NCI-H187 (cell line): ENCODE data around the gene MCAM.

Experiments used
- DNase-seq, 2 experiments: peaks; one replicate each; lab custom pipeline; 2025; lab: John Stamatoyannopoulos, UW

Gene MCAM

DNA sequence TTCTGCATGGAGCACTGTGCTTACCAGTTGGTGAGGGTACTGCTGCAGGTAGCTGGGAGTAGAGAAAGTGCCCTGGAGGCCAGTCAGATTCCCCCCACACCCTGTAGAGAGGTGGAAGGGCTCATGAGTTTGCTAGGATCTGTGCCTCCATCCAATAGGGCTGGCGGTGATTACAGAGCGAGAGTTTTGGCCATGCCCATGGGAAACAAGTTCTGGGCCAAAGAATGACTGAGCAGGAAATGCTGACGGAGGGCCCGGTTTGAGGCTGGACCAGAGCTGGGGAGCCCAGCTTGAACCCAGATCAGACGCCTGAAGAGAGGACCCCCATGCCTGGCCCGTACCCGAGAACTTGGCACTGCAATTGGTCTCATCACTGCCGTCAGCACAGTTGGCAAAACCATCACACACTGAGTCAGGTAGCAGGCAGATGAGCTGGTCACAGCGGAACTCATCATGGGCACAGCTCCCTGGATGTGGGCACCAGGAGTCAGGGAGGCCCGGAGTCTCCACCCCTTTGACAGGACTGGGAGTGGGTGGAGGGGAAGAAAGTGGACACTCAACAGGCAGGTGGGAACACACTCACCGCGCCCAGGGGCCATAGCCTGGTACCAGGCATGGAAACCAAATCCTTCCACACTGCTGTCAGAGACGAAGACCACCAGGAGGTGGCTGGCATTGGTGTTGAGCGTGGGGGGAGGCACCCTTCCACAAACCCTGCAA lies 27.5 kb upstream of the MCAM start:
- no peak for DNase-seq

DNA sequence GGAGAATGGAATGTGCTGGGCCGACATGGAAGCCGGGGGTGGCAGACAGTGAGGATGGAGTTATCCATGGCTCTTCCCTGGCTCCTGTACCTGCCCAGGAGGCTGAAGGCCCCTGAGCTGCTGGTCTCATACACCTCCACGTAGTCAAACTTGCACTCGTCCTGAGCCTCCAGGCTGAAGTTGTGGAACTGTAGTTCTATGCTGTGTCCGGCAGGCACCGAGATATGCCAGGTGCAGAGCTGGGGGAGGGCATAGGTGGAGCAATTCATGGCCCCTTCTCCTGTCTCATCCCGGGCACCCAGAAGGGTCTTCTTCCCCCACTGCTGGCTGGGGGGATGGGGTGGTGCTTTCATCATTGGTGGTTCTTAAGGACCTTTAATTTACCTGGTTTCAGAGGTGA lies 26.8 kb upstream of the MCAM start:
- DNase-seq: no peak

DNA sequence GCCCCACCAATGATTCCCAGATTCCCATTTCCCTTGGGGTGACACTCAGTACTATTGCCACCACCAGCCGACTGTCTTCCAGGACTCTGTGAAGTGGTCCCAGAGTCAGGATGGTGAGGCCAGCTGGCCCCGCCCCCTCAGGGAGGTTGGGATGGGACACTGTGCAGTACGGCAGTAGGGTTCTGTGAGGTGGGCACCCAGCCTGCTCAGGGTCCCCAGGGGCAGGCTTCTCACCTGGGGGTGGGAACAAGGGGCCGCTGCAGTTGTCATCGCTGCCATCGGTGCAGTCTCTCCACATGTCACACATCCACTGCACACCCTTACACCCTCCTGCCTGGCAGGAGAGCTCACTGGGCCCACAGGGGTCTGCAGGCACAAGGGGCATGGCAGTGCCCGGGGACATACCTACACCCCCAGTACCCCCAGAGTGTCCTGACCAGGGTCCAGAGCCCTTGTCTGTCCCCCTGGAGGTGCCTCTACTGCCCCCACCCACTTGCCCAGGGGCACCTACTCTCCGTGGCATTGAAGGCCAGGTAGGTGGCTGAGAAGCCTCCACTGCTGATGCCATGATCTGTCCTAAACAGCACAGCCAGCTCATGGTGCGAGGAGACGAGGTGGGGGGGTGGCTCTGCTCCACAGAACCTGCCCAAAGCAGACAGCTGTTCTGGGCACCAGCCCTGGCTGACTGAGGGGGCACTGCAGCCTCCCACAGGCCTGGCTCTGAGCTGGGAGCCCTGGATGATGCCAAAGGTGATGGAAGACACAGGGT lies 25.6 kb upstream of the MCAM start:
- no peak for DNase-seq

DNA sequence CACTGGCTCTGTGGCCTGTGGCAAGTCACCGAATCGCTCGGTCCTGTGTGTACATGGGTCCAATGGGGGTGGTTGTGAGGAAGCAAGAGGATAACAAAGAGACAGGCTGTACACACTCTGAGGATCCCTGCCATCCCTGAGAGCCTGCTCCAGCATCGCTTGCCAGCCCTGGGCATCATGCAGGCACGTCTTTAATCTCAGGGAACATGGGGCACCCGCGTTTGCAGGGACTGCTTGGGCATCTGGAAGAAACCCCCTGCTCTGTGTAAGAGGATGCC lies 25.0 kb upstream of the MCAM start:
- DNase-seq: no peak

DNA sequence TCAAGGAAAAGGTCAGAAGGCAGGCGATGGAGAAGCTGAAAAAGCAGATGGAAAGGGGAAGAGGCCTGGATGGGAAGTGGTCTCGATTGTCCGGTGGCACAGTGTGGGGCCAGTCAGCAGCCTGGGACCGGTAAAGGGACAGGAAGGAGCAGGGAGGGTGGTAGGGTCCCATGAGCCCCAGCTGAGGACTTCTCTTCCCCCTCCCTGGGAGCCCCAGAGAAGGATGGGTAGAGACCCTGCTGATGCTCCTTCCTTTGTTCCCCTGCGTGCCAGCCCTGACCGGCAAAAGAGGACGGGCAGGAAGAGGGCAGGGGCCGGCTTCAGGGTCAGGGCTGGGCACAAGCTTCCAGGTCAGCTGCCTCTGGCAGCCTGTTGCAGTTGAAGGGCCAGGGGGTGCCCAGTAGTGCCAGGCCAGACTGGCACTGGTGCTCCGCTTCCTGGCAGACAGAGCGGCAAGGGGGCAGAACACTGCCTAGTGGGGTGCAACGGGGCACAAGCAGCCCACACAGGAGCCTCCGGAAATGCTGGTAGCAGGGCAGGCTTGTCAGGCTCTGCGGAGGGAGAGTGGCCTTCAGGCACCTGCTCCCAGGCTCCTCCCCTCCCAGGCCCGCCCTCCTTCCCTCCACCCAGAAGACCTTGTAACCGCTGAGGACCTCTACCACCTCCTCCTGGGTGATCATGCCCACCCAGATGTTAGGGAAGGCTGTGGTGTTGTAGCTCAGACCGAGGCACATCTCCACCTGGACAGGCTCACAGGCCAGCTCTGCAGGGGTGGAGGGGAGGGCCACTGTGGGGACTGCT lies 24.5 kb upstream of the MCAM start:
- DNase-seq: no peak

DNA sequence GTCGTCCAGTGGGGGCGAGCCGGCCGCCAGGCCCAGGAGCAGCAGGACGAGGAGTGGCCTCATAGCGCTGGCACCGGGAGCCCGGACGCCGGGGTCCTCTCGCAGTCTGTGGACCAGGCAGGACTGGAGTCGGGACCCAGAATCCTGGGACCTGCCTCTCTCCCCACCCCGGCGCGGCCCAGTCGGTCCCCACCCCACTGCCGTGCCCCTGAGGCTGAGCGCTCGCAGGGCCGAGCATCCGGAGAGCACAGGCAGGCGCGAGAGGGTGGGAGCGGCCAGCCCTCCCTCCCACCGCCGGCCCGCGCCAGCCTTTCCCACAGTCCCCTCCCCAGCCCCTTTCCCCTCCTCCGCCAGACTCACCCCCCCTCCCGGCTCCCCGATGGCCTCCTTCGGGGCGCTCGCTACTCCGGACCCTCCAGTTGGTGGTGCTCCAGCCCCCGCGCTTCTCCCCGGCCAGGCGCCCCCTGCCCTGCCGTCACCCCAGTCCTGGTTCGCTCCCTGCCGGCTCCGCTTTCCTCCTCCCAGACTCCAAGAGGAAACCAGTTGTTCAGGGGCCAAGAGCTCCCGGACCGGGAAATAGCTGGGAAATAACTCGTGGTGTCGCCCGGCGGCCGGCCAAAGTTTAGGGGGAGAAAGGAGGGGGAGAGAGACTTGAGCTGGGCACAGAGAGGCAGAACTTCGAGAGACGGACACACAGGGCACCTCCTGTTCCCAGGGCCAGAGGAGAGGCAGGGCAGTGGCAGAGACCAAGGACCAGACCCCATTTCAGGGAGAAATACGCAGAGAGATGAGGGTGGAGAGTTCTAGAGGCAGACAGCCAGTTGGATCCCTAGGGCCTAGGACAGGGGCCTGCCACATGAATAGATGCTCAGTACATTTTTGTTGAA lies 23.6 kb upstream of the MCAM start, which contains the start of gene C1QTNF5:
TSS of gene C1QTNF5 (minus strand) at position 549 of the 887 bp plus-strand sequence. CDS start at position 63, 486 bp downstream.
- DNase-seq: no peak

DNA sequence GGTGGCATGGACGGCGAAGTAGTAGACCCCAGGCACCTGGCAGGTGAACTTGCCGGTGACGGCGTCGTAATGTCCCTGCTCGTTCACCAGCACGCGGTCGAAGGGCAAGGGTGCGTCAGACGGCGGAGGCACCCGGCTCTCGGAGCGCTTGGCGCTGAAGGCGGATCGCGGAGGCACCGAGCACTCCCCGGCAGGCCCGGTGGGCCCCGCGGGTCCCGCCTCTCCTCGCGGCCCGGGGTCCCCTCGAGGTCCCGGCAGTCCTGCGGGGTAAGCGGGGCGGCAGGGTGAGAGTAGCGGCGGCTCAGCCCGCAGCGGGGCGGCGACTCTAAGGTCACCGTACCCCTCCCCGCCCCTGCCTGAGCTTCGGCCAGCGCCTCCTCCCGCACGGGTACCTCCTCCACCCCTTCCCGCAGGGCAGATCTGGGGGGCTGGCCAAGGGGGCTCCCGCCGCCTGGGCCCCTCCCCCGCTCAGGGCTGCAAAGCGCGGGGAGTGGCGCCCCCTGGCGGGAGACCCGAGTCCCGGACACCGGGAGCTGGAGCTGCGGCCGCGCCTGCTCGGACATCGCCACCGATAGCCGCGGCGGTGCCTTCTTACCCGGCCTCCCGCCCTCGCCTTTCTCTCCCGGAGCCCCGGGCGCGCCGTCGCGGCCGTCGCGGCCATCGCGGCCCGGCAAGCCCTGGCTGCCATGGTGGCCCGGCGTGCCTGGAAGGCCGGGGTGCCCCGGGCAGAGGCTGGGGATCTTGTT lies 22.8 kb upstream of the MCAM start:
- DNase-seq: no peak

DNA sequence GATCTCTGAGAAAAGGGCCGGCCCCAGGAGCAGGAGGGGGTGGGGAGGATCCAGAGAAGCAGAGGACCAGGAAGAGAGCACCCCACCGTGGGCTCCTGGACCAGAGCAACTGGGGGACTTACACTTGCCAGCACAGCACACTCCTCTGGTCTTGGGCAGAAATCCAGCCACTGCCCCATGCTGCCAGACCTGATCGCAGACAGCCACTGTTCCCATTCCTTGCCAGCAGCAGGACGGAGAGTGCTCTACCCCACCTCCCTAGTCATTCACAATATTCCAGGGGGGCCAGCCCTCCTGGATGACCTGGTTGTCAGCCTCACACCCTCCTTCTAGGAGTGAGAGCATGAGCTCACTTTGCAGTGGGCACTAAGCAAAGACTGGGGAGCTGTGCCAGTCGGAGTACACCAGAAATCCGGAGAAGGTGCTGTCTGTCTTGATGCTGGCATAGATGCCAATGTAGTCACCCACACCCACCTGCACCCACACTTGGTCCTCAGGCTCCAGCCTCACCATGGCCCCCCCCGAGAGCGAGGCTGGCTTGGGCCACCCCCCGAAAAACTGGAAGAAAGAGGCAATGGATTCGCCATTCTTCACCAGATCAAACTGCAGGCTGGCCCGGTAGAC lies 22.1 kb upstream of the MCAM start:
- DNase-seq: no peak

DNA sequence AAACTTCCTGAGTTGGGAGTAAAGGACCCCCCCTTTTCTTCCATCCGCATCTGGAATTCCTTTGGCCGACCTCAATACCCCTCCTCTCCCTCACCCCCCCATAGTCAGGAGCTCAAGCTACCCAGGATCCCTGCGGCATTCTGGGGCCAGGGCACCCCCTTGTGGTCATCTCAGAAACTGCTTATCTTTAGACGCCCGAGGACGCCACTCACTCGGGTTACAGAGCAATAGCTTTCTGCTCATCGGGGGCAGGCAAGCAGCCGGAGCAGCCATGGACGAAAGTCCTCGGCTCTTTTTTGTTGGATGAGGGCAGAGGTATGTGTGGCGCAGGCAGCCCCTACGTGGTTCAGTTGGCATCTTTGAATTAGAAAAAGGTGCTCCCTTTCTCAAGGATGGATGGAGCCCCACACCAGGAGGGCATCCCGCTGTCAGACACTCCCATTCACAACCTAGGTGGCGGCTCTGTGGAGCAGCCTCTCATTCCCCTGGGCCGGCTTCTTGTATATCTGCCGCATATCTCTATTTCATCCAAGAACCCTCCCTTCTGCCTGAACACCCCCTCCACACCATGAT lies 21.5 kb upstream of the MCAM start:
- DNase-seq: peak in 1 of 2 experiments; percentile 23

DNA sequence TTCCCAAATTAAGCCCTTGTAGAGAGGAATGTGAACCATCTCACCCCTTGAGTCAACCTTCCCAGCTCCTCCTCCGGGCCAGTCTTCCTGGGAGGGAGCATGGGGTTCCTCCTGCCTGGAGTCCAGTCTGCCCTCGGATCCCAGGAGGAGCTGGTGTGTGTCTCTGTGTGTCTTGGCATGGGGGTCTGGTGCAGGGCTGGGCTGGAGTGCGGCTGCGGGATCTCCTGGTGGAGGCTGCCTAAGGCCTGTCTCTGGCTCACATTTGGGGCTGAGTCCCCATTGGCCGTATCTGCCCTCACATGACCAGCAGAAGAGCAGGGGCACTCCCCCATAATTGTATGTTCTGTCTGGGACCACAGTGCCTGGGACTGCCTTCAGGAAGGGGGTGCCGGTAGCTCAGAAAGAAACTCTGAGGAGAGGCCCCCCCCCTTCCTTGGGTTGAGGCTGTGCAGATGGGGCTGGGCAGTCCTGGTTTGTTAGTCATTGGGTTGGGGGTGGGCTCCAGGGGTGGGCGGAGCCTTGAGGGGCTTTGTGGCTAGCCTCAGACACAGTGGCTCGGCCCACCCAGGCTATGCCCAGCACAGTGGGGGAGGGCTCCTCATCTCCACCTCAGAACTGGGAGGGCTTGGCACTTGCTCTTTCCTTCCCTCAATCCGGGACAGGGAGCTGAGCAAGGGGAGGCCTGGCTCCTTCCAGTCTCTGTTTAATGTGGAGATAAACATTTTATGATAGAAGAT lies 20.8 kb upstream of the MCAM start:
- no peak for DNase-seq

DNA sequence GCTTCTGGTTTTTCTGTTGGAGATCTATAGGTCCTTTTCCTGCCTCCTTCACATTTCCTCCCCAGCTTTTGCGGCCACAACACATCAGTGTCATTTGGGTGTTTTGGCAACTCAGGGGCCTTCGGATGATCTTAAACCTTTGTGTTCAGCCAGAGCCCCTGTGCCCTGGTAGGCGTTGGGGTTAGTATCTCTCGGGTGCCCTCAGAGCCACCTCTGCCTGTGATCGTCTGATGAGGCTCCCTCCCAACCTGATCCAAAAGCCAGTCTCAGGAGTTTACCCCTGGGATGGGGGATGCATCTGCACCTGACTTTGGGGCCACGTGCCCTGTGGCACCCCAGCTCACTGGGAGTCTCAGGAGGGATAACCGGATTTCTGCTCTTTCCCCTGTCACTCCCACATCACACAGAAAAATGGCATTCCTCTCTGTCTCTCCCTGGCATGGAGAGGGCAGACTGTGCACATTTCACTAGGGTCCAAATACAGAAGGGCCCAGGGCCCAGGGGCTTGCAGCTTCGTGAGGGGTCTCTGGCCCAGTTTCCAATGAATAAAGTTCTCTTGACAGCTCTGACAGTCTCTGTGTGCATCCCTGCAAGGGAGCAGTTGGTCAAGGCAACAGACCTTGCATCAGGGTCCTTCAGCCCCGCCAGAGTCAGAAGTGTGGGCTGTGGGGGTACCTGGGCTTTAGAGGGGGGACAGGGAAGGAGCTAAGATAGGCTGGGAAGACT lies 20.0 kb upstream of the MCAM start:
- DNase-seq: no peak

DNA sequence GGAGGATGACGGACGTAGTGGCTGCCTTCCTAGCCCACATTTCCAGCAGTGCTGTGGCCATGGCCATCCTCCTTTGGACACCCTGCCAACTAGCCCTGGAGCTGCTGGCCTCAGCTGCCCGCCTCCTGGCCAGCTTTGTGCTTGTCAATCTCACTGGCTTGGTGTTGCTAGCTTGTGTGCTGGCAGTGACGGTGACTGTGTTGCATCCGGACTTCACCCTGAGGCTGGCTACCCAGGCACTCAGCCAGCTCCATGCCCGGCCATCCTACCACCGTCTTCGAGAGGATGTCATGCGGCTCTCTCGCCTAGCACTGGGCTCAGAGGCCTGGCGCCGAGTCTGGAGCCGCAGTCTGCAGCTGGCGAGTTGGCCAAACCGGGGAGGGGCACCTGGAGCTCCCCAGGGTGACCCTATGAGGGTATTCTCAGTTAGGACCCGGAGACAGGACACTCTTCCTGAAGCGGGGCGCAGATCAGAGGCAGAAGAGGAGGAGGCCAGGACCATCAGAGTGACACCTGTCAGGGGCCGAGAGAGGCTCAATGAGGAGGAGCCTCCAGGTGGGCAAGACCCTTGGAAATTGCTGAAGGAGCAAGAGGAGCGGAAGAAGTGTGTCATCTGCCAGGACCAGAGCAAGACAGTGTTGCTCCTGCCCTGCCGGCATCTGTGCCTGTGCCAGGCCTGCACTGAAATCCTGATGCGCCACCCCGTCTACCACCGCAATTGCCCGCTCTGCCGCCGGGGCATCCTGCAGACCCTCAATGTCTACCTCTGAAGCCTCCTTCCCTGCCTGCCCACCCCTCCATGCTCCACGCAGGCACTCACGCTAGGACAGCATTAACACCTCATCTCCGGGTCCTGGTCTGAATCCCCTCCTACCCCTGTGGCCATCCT lies 19.0 kb upstream of the MCAM start:
- DNase-seq: no peak

DNA sequence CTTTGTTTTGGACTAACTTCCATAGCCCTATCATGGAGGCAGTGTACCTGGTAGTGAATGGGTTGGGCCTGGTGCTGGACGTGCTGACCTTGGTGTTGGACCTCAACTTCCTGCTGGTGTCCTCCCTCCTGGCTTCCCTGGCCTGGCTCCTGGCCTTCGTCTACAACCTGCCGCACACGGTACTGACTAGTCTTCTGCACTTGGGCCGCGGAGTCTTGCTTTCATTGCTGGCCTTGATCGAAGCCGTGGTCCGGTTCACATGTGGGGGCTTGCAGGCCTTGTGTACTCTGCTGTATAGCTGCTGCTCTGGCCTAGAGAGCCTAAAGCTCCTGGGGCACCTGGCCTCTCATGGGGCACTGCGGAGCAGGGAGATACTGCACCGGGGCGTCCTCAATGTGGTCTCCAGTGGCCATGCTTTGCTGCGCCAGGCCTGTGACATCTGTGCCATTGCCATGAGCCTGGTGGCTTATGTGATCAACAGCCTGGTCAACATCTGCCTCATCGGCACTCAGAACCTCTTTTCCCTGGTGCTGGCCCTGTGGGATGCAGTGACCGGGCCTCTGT lies 18.2 kb upstream of the MCAM start:
- DNase-seq: no peak

DNA sequence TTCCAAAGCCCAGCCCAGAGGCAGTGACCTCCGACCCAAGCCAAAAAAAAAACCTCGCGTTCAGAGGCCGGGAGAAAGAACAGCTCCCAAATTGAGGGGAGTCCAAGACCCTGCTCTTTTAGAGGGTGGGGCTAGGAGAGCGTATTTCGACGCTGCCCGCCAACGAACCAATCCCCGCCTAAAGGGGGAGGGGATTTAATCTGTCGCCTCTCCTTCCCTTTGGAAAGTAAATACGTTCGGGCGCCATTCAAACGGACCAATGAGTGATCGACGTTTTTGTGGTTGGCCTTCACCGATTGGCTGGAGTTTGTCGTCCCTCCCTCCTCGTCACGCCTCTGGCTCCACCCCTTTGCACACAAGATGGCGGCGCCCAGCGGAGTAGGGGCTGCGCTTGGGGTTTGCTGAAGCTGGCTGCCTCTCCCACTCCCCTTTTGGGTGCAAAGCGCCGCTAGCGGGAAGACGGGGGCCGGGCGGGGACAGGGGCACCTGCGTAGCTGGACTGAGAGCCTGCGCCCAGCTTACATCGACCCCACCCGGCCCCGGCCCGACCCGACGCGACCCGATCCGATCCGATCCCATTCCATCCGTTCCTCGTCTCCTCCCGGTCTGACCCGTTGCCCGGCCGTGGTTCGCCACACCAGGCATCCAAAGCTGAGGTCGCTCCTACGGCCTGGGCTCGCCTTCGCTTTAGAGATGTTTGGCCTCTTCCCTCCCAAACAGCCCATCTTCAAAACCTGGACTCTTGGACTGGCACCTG lies 17.4 kb upstream of the MCAM start, which contains the start of gene RNF26:
TSS of gene RNF26 (plus strand) at position 354 of the 757 bp plus-strand sequence. CDS start 596 bp downstream, outside the sequence.
- peak; percentile 73 to 95 for DNase-seq

DNA sequence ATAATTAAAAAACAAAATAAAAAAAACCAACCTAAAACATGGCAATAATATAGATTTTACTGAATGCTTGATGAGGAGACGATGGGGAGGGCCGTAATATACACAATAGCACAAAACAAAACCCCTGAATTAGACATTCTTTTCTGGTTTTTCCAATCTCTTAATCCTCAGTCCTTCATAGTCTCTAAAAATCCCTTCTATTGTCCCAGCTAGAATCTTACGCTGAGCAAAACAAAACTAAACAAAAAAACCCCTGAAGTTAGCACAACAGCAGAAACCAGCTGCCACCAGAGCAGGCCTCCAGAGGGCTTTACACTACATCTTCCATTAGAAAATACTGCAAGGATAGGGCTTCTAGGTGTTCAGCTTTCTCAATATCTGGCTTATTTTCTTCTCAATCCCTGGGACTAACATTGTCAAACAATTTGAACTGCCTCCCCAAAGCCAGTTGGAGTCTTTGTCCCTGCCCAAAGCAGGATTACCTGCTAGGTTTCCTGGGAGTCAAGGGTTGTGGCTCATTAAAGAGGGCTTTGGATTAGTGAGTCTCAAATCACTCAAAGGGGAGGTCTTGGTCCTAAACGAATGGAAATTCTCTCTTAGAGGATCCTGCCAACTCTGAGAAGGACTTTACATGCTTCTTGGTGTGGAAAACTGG lies 15.3 kb upstream of the MCAM start:
- DNase-seq: no peak

DNA sequence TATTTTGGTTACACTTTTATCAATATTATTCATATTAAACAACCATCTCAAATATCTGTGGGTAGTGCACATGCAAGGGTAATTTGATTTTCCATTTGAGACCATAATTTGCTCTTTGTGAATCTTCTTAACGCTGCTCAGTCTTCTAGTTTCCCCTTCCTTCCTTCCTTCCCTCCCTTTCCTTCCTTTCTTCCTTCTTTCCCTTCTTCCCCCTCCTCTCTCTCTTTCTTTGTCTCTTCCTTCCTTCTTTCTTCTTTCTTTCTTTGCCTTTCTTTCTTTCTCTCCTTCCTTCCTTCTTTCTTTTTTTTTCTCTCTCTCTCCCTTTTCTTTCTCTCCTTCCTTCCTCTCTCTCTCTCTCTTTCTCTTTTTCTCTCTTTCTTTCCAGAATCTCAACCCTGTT lies 13.3 kb upstream of the MCAM start:
- DNase-seq: no peak
